ENCODE data around the gene IRX3.

- TF ChIP-seq POLR2AphosphoS5 (IDR thresholded peaks at IDR 0.05) (no peak), CTCF (IDR thresholded peaks at IDR 0.05) (no peak), POLR2A (IDR thresholded peaks at IDR 0.05) (no peak)
Observed at GRCh38 chr16:54327609-54328008, 41.0 kb upstream of the IRX3 start.

Data from prostate gland (tissue), 2 donors.